ENCODE results near the gene ALCAM. TPM values are rescaled to one million over a fixed set of nuclear protein-coding genes. Genes with fewer than 3 reads are reported as not detected.

ALCAM gene
- total RNA-seq, 1 donor = 139 TPM

DNA sequence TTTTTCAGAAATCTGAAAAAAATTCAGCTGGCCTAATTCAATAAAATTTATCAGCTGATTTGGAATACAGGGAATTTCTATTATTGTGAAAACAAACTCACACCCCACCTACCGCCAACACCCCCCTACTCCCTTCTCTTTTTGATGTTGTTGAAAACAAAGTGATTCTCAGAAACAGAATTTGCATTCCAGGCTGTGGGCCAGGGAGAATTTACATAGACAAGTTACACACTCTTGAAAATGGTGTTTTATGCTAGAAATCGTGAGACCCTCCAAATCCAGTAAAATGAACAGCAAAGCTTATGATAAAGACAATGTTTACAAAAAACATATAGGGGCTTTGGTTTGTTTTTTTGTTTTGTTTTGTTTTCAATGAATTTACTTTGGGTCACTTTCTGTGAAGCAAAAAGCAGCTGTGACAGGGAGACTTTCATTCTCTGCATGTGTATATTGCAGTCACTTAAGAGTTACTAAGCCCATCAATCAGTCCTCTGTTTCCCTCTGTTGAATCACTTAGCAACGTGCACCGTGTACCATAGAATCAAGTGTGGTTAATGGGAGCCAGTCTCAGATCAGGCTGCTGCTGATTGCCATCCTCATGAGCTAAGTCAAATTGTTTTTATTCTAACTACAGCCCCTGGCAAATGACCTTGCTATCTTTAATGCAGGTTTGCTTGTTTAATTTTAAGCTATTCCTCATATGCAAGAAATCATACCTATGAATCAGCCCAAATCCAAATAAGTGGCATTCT, 159.8 kb downstream of the ALCAM start:
- no peak for TF ChIP-seq CTCF (IDR thresholded peaks at IDR 0.05; ENCODE audit: insufficient read depth, low read depth, low read length)
- no peak overlapping the region for H3K4me3 ChIP-seq (ENCODE audit: low read depth, low read length)
- DNase-seq (ENCODE audit: low read depth) = no peak

- TF ChIP-seq CTCF (IDR thresholded peaks at IDR 0.05; ENCODE audit: insufficient read depth, low read depth, low read length) = no peak
Measured at GRCh38 chr3:105527535-105527934, 160.8 kb downstream of the ALCAM start.

GRCh38 chr3:105527949-105528348, 161.2 kb downstream of the ALCAM start:
- no peak overlapping the region for H3K4me3 ChIP-seq (ENCODE audit: low read depth, low read length)
- DNase-seq (ENCODE audit: low read depth) = peak; percentile 10
- TF ChIP-seq CTCF (IDR thresholded peaks at IDR 0.05; ENCODE audit: insufficient read depth, low read depth, low read length) = no peak

More at GRCh38 chr3:105527535-105527934, 160.8 kb downstream of the ALCAM start:
- H3K4me3 ChIP-seq (ENCODE audit: low read depth, low read length) = no peak overlapping the region
- no peak for DNase-seq (ENCODE audit: low read depth)

DNA sequence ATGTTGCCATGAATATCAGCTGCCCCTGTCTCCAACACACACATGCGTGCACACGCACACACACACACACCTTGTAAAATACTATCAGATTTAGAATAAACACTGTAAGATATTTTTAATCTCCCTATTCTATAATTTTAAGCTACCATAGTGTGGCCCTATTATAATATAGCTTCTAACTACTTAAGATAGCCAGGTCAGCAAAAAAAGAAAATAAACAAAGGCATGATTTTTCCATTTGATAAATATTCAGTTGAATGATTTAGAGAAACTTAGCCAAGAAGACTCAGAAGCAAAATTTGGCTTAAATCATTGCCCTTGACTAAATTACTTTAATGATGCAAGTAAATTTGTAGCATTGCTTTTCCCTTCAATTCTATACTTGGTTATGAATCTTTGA, 162.2 kb downstream of the ALCAM start:
- TF ChIP-seq CTCF (IDR thresholded peaks at IDR 0.05; ENCODE audit: insufficient read depth, low read depth, low read length) = no peak
- no peak for DNase-seq (ENCODE audit: low read depth)
- no peak overlapping the region for H3K4me3 ChIP-seq (ENCODE audit: low read depth, low read length)

- DNase-seq (ENCODE audit: low read depth) = no peak
- TF ChIP-seq CTCF (IDR thresholded peaks at IDR 0.05; ENCODE audit: insufficient read depth, low read depth, low read length) = no peak
- H3K4me3 ChIP-seq (ENCODE audit: low read depth, low read length) = no peak overlapping the region
Measured at GRCh38 chr3:105529456-105529855, 162.7 kb downstream of the ALCAM start.

DNA sequence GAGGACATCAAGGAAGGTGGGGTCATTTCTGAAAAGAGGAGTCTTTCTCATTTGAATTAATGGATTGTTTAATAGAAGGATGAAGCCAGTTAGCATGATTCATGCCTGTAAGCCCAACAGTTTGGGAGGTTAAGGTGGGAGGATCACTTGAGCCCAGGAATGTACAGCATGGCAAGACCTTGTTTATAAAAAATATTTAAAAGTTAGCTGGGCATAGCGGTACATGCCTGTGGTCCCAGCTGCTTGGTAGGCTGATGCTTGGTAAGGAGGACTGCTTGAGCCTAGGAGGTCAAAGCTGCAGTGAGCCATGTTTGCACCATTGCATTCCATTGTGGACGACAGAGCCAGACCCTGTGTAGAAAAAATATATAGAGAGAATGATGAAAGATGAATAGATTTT, 165.5 kb downstream of the ALCAM start:
- H3K4me3 ChIP-seq (ENCODE audit: low read depth, low read length) = no peak overlapping the region
- no peak for DNase-seq (ENCODE audit: low read depth)
- no peak for TF ChIP-seq CTCF (IDR thresholded peaks at IDR 0.05; ENCODE audit: insufficient read depth, low read depth, low read length)

DNA sequence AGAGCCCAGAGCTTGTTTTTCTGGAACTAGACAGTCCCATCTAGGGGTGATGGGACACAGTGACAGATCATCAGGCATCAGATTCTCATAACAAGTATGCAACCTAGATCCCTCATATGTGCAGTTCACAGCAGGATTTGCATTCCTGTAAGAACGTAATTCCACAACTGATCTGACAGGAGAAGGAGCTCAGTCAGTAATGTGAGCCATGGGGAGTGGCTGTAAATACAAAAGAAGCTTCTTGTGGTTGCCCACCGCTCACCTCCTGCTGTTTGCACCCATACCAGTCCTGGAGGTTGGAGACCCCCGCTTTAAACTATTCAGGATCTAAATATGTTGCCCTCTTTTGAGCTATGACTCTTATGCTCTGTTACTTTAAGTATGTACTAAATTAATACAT, 167.3 kb downstream of the ALCAM start:
- TF ChIP-seq CTCF (IDR thresholded peaks at IDR 0.05; ENCODE audit: insufficient read depth, low read depth, low read length) = no peak
- no peak for DNase-seq (ENCODE audit: low read depth)
- no peak overlapping the region for H3K4me3 ChIP-seq (ENCODE audit: low read depth, low read length)
